ENCODE data around the gene EGLN2.

DNA sequence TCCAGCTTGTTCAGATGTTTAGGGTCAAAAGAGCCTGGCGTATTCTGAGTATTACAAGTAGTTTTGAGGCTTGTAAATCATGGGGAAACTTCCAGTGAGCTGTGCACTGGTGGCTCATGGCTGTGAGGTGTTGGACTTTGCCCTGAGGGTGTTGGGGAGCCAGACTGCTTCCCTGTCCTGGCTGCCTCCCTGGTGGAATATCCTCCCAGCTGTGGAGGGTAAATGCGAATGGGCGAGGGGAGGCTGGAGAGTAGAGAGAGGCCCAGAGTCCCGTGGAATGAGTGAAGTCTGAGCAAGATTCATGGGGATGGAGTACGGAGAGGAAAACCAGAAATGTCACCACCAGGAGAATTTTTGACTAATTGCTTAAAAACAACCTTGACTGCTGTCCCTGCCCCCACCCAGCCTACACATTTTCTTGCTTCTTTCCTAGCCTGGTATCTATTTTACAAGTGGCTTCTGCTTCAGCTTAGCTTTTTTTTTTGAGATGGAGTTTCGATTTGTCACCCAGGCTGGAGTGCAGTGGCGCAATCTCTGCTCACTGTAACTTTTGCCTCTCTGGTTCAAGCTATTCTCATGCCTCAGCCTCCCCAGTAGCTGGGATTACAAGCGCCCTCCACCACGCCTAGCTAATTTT, 44.3 kb upstream of the EGLN2 start:
- TF ChIP-seq, protein P1, sequence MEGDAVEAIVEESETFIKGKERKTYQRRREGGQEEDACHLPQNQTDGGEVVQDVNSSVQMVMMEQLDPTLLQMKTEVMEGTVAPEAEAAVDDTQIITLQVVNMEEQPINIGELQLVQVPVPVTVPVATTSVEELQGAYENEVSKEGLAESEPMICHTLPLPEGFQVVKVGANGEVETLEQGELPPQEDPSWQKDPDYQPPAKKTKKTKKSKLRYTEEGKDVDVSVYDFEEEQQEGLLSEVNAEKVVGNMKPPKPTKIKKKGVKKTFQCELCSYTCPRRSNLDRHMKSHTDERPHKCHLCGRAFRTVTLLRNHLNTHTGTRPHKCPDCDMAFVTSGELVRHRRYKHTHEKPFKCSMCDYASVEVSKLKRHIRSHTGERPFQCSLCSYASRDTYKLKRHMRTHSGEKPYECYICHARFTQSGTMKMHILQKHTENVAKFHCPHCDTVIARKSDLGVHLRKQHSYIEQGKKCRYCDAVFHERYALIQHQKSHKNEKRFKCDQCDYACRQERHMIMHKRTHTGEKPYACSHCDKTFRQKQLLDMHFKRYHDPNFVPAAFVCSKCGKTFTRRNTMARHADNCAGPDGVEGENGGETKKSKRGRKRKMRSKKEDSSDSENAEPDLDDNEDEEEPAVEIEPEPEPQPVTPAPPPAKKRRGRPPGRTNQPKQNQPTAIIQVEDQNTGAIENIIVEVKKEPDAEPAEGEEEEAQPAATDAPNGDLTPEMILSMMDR (conservative IDR thresholded peaks at IDR 0.05 in 1 of 2, IDR thresholded peaks at IDR 0.05 in 1 of 2; ENCODE audit: extremely low read depth in 1 of 2, insufficient read depth in 1 of 2, low read depth in 1 of 2, low read length in 2 of 2) = no peak
- TF ChIP-seq EZH2 (IDR thresholded peaks at IDR 0.05; ENCODE audit: borderline replicate concordance, low read length) = no peak
